DMS114 treated with DMSO at 0.1 percent for 48 hours (cell line): ENCODE measurements around the gene DIPK1B.
"Not testable (repeated sequence)": the region's sequence is repeated elsewhere in the genome, so short reads cannot be mapped to it uniquely, and the experiment has no call there.

Experiments used
- DNase-seq: peaks from one replicate; lab custom pipeline; 2025; ENCODE audit not compliant: unreplicated experiment; lab: John Stamatoyannopoulos, UW

The DIPK1B gene

DNA sequence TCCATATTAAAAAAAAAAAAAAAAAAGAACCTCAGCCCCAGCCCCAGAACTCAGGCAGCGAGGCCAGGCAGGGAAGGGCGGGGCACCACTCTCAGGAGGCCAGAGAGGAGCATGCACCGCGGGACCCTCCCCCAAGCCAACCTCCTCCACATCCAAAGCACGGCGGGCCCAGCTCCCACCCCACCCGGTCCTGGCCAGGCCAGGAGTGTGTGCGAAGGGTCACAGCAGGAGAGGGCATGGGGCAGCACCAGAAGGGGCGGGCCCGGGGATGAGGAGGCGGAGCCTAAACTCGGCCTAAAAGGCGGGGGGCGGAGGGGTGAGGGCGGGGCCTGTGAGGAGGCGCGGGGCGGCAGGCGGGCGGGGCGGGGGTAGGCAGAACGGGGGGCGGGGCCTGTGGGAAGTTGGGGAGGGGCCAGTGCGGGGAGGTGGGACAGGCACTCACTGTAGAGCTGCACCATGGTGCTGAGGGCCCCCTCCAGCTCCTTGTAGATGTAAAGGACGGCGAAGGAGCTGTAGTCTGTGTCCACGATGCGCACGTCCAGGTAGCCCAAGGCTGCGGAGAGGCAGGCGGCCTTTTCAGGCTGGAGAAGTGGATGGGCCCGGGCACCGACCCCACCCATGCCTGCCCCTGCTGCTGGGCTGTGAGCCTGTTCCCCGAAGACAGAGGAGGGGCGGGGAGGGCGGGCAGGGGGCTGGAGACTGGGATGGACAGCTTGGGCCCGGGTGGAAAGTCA is 50.7 kb downstream of the DIPK1B start:
- no peak for DNase-seq

DNA sequence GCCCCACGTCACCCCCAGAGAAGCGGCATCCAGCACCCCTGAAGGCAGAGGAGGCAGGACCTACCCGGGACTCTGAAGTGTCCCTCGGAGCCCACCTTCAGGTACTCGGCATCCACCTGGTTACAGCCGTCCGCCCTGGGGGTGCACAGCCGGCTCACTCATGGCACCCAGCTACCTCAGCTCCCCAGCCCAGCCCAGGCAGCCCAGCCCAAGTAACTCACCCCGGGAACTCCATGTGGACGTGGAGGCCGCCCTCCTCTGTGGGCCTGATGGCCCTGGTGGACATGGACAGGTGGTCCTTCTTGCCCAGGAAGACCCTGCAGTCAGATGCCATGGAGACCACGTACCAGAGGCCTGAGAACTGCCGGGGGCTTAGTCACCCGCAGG is 51.3 kb downstream of the DIPK1B start:
- no peak for DNase-seq

DNA sequence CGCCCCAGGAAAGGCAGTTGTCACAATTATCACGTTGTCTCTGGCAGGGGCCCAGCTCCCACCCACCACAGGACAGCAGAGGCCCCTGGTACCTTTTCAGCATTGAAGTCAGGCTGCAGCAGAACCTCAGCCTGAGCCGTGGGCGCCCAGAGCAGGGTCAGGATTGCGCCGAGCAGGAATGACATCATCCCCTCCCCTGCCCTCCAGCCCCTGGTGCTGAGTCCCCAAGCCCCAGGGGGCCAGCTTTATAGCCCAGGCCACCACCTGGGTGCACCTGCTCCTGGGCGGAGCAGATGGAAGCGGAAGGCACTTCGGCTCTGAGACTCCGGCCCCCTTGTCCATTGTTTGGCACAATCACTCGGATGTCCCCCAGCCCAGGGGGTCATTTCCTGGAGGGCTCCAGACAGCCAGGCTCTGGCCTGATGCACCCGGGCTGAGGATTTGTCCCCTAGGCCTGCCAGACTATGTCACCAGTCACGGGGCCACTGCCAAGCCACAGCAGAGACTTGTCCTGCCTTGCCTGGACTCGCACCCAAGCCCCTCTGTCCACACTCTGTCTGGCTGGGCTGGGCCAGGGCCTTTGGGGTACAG is 52.0 kb downstream of the DIPK1B start, which contains the start of gene LCN15:
TSS of gene LCN15 (minus strand) at position 218 of the 591 bp plus-strand sequence. CDS start at position 188, 30 bp downstream.
- DNase-seq, result no peak

DNA sequence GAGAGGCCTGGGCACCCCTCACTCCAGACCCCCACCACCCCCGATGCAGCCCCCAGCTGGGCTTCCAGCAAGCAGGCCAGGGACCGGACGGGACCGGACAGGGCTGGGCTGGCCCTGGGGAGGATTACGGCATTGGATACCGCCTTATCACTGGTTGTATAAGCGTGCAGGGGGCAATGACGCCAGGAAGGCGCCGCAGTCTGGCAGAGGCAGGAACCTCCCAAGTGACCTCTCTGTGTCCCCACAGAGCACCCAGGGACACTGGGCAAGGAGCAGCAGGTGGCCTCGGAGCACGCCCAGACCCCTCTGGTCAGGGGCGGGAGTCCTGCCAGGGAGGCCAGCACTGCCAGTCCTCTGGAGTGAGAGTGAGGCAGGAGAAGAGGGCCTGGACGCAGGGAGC is 52.7 kb downstream of the DIPK1B start:
- DNase-seq, result no peak

DNA sequence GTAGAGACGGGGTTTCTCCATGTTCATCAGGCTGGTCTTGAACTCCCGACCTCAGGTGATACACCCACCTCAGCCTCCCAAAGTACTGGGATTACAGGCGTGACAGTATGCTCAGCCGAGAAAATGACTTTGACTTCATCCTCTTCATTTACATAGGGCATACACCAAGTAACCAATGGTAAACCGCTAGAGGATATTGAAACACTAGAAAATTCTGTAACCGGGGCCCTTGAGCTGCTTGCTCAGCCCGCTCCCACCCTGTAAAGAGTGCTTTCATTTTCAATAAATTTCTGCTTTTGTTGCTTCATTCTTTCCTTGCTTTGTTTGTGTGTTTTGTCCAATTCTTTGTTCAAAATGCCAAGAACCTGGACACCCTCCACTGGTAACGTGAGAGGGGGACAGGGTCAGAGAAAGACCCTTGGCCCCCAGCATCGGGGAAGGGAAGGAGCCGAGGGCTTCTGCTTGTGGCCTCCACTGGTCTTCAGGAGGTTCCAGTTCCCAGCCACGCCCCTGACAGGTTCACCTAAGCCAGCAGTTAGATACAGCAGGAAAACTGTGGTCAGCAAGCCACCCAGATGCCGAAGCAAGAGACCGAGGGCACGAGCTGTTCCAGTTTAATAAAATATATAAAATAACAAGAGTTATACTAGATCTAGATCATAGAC is 53.5 kb downstream of the DIPK1B start:
- DNase-seq, result not testable (repeated sequence)

DNA sequence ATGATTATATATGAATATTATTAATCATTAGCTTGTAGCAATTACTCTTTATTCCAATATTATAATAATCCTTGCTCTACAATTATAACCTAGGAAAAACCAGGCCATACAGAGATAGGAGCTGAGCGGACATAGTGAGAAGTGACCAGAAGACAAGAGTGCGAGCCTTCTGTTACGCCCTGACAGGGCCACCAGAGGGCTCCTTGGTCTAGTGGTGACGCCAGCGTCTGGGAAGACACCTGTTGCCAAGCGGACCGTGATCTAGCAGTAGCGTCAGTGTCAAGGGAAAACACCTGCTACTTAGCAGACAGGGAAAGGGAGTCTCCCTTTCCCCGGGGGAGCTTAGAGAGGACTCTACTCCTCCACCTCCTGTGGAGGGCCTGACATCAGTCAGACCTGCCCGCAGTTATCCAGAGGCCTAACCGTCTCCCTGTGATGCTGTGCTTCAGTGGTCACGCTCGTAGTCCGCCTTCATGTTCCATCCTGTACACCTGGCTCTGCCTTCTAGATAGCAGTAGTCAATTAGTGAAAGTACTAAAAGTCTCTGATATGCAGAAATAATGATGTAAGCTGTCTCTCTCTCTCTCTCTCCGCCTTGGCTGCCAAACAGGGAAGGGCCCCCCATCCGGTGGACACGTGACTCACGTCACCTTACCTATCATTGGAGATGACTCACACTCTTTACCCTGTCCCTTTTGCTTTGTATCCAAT is 54.2 kb downstream of the DIPK1B start:
- peak; percentile 7 for DNase-seq

DNA sequence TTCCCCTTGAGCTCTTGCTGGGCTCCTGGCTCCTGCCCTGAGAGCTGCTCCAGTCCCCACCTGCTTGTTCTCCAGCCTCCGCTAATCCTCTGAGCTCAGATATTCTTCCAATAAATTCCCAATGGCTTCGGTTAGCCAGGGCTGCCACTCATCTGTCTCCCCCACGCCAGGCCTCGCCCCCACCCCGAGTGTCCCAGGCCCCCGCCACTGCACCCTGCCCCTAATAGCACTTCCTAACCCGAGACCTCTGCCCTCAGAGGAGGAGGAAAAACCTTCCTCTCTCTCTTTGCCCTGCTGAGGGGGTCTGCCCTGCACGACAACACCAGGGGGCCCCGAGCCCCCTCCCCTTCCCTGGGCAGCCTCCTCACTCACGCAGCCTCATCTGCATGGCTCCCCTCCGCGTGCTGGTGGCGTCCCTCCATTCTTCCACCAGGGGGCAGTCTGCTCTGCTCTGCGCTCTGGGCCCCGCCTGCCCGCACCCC is 57.4 kb downstream of the DIPK1B start:
- peak; percentile 49 for DNase-seq

DNA sequence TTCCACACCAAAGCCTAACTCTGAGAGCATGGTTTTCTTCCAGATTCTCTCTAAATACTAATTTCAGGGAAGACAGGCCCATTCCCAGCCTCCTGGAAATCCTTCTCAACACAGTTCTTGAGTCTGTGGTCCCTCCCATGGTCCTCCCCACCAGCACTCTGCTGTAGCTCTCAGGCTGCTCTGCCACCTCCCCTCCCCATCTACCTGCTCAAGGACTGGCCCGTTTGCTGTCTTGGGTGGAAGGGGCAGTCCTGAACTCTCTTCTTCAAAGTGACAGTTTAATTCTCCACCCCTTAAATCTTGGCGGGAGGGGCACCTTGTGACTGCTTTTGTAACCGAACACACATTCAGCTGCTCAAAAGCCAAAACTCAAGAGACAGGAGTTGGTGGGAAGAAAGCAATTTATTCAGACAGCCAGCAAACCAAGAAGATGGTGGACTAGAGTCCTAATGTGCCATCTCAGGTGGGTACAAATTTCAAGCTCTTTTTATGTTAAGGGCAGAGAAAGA is 59.6 kb downstream of the DIPK1B start:
- no peak for DNase-seq

DNA sequence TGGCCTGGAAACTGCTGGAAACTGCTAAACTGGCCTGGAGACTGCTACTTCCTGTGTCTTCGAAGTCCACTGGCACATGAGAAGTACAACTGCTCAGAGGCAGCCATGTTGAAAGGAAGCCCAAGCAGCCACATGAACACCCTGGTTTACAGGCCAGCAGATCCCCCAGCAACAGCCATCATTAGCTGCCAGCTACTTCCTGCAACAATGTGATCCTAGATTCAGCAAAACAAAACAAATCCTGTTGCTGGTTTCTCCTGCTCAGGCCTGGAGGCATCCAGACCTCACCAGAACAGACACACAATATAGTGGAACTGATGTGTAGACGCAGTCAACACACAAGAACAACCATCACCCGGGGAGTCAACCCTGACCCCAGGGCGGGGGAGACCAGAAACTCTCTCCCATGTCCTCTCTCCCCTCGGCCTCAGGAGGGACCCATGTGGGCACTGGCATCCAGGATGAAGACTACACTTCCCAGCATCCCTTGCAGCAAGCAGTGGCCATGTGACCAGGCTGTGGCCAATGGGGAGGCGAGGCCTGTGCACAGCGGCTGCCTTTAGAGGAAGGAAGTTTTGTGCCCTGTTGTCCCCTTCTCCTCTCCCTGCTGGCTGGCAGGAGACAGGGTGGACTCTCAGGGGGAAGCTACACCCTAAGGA is 61.1 kb downstream of the DIPK1B start:
- DNase-seq, result peak; percentile 20
